Testis (tissue), 3 donors: Measurements from ENCODE around the gene MS4A4E. TPM values are rescaled to one million over a fixed set of nuclear protein-coding genes. Genes with fewer than 3 reads are reported as not detected.
A peak's percentile ranks its signal among the peaks of the same experiment; 100 is the strongest.
"Not testable (repeated sequence)": the region's sequence is repeated elsewhere in the genome, so short reads cannot be mapped to it uniquely, and the experiment has no call there.

Experiments used
- DNase-seq: peaks from one replicate; pipeline ENCODE4 v3.0.0-alpha.2; 2019
- H3K27ac ChIP-seq, 2 donors: fragments of 200-600 bp; sonication (generic); one replicate each; pipeline ENCODE4 v1.5.1; 2019
- H3K27me3 ChIP-seq: fragments of 200-600 bp; sonication (generic); one replicate; pipeline ENCODE4 v1.5.1; 2019
- H3K36me3 ChIP-seq: fragments of 200-600 bp; sonication (generic); one replicate; pipeline ENCODE4 v1.5.1; 2017; ENCODE audit warnings: low read depth; ENCODE audit errors: missing control alignments
- H3K4me1 ChIP-seq: fragments of 200-600 bp; sonication (generic); one replicate; pipeline ENCODE4 v1.5.1; 2019
- H3K4me3 ChIP-seq, 2 donors: fragments of 200-600 bp; sonication (generic); one replicate each; pipeline ENCODE4 v1.5.1; 2017 to 2019
- H3K9me3 ChIP-seq: fragments of 200-600 bp; sonication (generic); one replicate; pipeline ENCODE4 v1.5.1; 2017
- POLR2A ChIP-seq: fragments of 450-650 bp; IDR thresholded peaks from one replicate; pipeline ENCODE4 v1.6.1; 2017; ENCODE audit warnings: antibody characterized with exemption, mild to moderate bottlenecking, moderate library complexity
- WGBS, 2 donors: methylation state at CpG; one replicate each; pipeline ENCODE4 v1.1.5; 2018; 5-methylcytosine and 5-hydroxymethylcytosine counted together
- intact Hi-C: fragments of 100-400 bp; cut with DNase I; formaldehyde crosslinking; loops from one replicate; pipeline ENCODE4 v1.15.1; 2023; ENCODE audit warnings: low total_unique reads
- polyA plus RNA-seq: library from polyadenylated mRNA; stranded (reverse); fragments of 350-450 nt; fragmentation: Illumina TruSeq; extraction: RNeasy Lipid Tissue Mini Kit (QIAGEN cat#74804); gene quantifications from one replicate; pipeline ENCODE4 v1.2.3, GENCODE V29; 2014; ENCODE audit warnings: low read depth, low replicate concordance; ENCODE audit not compliant: insufficient read depth
- total RNA-seq, 2 donors: library from RNA; depleted of rRNA; stranded (reverse); fragments of >200 nt; gene quantifications; one replicate each; pipeline ENCODE4 v1.2.3, GENCODE V29; 2016
- TF ChIP-seq, protein P1 (sequence below), 3 experiments: fragments of 450-650 bp in 2 of 3; fragments of 200-600 bp in 1 of 3; sonication (generic) in 1 of 3; IDR thresholded peaks; one replicate each; pipeline ENCODE4 v1.5.1; 2016 to 2019; ENCODE audit warnings: antibody characterized with exemption in 3 of 3, mild to moderate bottlenecking in 2 of 3, moderate library complexity in 1 of 3

Gene MS4A4E
- total and polyA plus RNA-seq, 3 donors from 2014 or later = 1.3 to 4.6 (median 3.8) TPM

- intact Hi-C loops = no loop called here
- Histone ChIP-seq H3K4me3 (no peak overlapping the region), H3K4me1 (peaks cover 13% of the 10 kb centered on the region), H3K9me3 (no peaks in the 10 kb centered on the region), H3K36me3 (no peaks in the 10 kb centered on the region), H3K27me3 (no peaks in the 10 kb centered on the region), H3K27ac (no peak overlapping the region)
- TF ChIP-seq POLR2A = no peak
- TF ChIP-seq, protein P1, sequence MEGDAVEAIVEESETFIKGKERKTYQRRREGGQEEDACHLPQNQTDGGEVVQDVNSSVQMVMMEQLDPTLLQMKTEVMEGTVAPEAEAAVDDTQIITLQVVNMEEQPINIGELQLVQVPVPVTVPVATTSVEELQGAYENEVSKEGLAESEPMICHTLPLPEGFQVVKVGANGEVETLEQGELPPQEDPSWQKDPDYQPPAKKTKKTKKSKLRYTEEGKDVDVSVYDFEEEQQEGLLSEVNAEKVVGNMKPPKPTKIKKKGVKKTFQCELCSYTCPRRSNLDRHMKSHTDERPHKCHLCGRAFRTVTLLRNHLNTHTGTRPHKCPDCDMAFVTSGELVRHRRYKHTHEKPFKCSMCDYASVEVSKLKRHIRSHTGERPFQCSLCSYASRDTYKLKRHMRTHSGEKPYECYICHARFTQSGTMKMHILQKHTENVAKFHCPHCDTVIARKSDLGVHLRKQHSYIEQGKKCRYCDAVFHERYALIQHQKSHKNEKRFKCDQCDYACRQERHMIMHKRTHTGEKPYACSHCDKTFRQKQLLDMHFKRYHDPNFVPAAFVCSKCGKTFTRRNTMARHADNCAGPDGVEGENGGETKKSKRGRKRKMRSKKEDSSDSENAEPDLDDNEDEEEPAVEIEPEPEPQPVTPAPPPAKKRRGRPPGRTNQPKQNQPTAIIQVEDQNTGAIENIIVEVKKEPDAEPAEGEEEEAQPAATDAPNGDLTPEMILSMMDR (IDR thresholded peaks at IDR 0.05) = no peak
- 82 to 92% methylated on average over 1 of the region's 1 CpG for WGBS, 2 donors
- DNase-seq = no peak
These were observed 45.5 kb downstream of the MS4A4E start for GRCh38 chr11:60197442-60197841.

GRCh38 chr11:60195923-60196368 lies 47.0 kb downstream of the MS4A4E start:
- Histone ChIP-seq H3K27ac (peak overlapping the region; percentile 3 to 42), H3K36me3 (no peaks in the 10 kb centered on the region), H3K4me3 (no peak overlapping the region), H3K27me3 (no peaks in the 10 kb centered on the region), H3K9me3 (no peaks in the 10 kb centered on the region), H3K4me1 (peaks cover 13% of the 10 kb centered on the region)
- 45 to 47% methylated on average over 4 of the region's 4 CpGs for WGBS, 2 donors
- DNase-seq = no peak
- intact Hi-C loops = no loop called here
- TF ChIP-seq POLR2A = no peak
- TF ChIP-seq, protein P1 (IDR thresholded peaks at IDR 0.05) = no peak

DNA sequence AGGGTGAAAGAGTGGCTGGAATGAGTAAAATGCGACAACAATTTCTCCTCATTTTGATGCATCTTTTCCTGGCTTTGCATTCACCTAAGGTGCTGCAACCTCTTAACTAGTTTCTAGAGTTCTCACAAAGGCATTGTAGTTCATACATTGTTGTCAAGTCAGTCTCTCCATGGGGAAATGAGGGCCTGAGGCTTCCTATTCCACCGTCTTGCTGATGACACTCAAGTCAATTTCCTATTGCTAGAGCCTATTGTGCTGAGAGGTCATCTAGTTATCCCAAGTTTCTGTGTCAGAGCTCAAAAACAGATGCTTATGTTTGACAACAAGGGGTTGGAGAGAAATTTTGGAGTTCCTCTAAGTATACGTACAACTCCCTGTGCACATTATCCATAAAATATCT lies 48.4 kb downstream of the MS4A4E start:
- intact Hi-C loops = no loop called here
- Histone ChIP-seq H3K27me3 (no peaks in the 10 kb centered on the region), H3K36me3 (no peaks in the 10 kb centered on the region), H3K9me3 (no peaks in the 10 kb centered on the region), H3K4me1 (peaks cover 13% of the 10 kb centered on the region), H3K27ac (peak overlapping the region; percentile 3 to 59), H3K4me3 (no peak overlapping the region)
- WGBS, 2 donors = 39 to 42% methylated on average over 3 of the region's 3 CpGs
- TF ChIP-seq, protein P1 (IDR thresholded peaks at IDR 0.05) = no peak
- no peak for TF ChIP-seq POLR2A
- DNase-seq = no peak

GRCh38 chr11:60193687-60194433 lies 49.1 kb downstream of the MS4A4E start:
- peak; percentile 89 for DNase-seq
- H3K27me3 ChIP-seq = no peaks in the 10 kb centered on the region
- TF ChIP-seq, protein P1 (IDR thresholded peaks at IDR 0.05) = peak; percentile 76 to 90 (median 89)
- TF ChIP-seq POLR2A = no peak
- H3K36me3 ChIP-seq = no peaks in the 10 kb centered on the region
- H3K4me3 ChIP-seq = no peak overlapping the region
- 11 to 23% methylated on average over 1 of the region's 1 CpG for WGBS, 2 donors
- peak overlapping the region; percentile 59 to 60 for H3K27ac ChIP-seq
- H3K9me3 ChIP-seq = no peaks in the 10 kb centered on the region
- intact Hi-C loops = no loop called here
- peaks cover 13% of the 10 kb centered on the region for H3K4me1 ChIP-seq

GRCh38 chr11:60192564-60192963 lies 50.4 kb downstream of the MS4A4E start:
- H3K9me3 ChIP-seq, H3K36me3 ChIP-seq, intact Hi-C loops, DNase-seq, H3K27ac ChIP-seq, H3K27me3 ChIP-seq, H3K4me3 ChIP-seq: not testable (repeated sequence)
- peaks cover 13% of the 10 kb centered on the region for H3K4me1 ChIP-seq
- WGBS, 2 donors = 89 to 95% methylated on average over 4 of the region's 4 CpGs

GRCh38 chr11:60188481-60188880 lies 54.5 kb downstream of the MS4A4E start:
- WGBS, 2 donors = 65 to 67% methylated on average over 3 of the region's 3 CpGs
- DNase-seq, H3K36me3 ChIP-seq, H3K9me3 ChIP-seq, intact Hi-C loops, H3K27ac ChIP-seq, H3K4me1 ChIP-seq, H3K27me3 ChIP-seq, H3K4me3 ChIP-seq: not testable (repeated sequence)

DNA sequence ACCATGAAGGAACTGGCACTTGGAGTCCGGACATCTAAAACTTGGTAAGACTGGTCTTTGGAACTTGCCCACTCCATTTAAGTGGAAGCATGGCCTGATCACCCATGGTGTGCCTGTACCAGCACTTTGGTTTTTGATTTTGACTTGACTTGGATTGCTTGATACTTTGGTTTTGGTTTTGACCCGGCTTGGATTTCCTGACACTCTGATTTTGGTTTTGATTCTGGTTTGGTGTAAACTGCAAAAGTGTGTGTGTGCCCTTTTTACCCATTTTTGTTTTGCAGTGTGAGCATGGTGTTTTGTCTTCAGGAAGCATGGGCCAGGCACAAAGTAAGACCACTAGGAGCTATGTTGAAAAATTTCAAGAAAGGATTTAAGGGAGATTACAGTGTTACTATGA lies 56.8 kb downstream of the MS4A4E start:
- H3K27me3 ChIP-seq, H3K4me1 ChIP-seq, H3K27ac ChIP-seq, intact Hi-C loops, H3K9me3 ChIP-seq, DNase-seq, H3K4me3 ChIP-seq, H3K36me3 ChIP-seq: not testable (repeated sequence)
- 86 to 97% methylated on average over 2 of the region's 2 CpGs for WGBS, 2 donors

GRCh38 chr11:60185512-60185827 lies 57.5 kb downstream of the MS4A4E start:
- H3K36me3 ChIP-seq, H3K27me3 ChIP-seq, H3K4me1 ChIP-seq, H3K4me3 ChIP-seq, H3K27ac ChIP-seq, H3K9me3 ChIP-seq, DNase-seq, intact Hi-C loops: not testable (repeated sequence)
- WGBS, 2 donors = 39 to 49% methylated on average over 2 of the region's 2 CpGs
